Measurements from ENCODE around the gene STUB1. TPM values are rescaled to one million over a fixed set of nuclear protein-coding genes. Genes with fewer than 3 reads are reported as not detected.
"Not testable (repeated sequence)": the region's sequence is repeated elsewhere in the genome, so short reads cannot be mapped to it uniquely, and the experiment has no call there.

Gene STUB1
- total RNA-seq, 1 donor from 2014 or later = 258 TPM

GRCh38 chr16:710500-711075, 30.4 kb downstream of the STUB1 start:
- Histone ChIP-seq H3K9me3 (no peaks in the 10 kb centered on the region), H3K27ac (no peak overlapping the region), H3K36me3 (no peaks in the 10 kb centered on the region), H3K4me1 (peaks cover 3 to 17% of the 10 kb centered on the region in 2 donors), H3K4me3 (no peak overlapping the region), H3K27me3 (peaks cover 14% of the 10 kb centered on the region)
- intact Hi-C loops (cut with DNase I) = loop anchor here (1.0 to 10.0 kb wide), 3 partner anchors 75 to 384 kb away; partner anchors contain the start of gene C1QTNF8
- DNase-seq (ENCODE audit: low spot score in 2 of 2) = no peak
- TF ChIP-seq CTCF (IDR thresholded peaks at IDR 0.05) = no peak

GRCh38 chr16:711084-711483, 30.9 kb downstream of the STUB1 start:
- no peak overlapping the region for H3K27ac ChIP-seq
- no peak overlapping the region for H3K4me3 ChIP-seq
- peaks cover 12% of the 10 kb centered on the region for H3K27me3 ChIP-seq
- H3K9me3 ChIP-seq = no peaks in the 10 kb centered on the region
- no peaks in the 10 kb centered on the region for H3K36me3 ChIP-seq
- intact Hi-C loops (cut with DNase I) = loop anchor here (1.0 to 10.0 kb wide), 3 partner anchors 74 to 384 kb away; partner anchors contain the start of gene C1QTNF8
- peaks cover 7 to 19% of the 10 kb centered on the region in 2 donors for H3K4me1 ChIP-seq
- no peak for TF ChIP-seq CTCF (IDR thresholded peaks at IDR 0.05)
- no peak for DNase-seq (ENCODE audit: low spot score in 2 of 2)

GRCh38 chr16:711548-712320, 31.5 kb downstream of the STUB1 start:
- intact Hi-C loops (cut with DNase I) = loop anchor here (1.0 to 10.0 kb wide), 3 partner anchors 74 to 383 kb away; partner anchors contain the start of gene C1QTNF8
- peak in 1 of 2 donors; percentile 77 for DNase-seq (ENCODE audit: low spot score in 2 of 2)
- H3K27ac ChIP-seq = no peak overlapping the region
- H3K27me3 ChIP-seq = peaks cover 6% of the 10 kb centered on the region
- H3K4me1 ChIP-seq = peaks cover 10 to 23% of the 10 kb centered on the region in 2 donors
- TF ChIP-seq CTCF (IDR thresholded peaks at IDR 0.05) = peak; percentile 87 to 95 (median 93)
- no peak overlapping the region for H3K4me3 ChIP-seq
- H3K9me3 ChIP-seq = no peaks in the 10 kb centered on the region
- no peaks in the 10 kb centered on the region for H3K36me3 ChIP-seq

GRCh38 chr16:712740-713250, 32.6 kb downstream of the STUB1 start:
- not testable (repeated sequence) for H3K27me3 ChIP-seq; H3K9me3 ChIP-seq; H3K36me3 ChIP-seq; DNase-seq (ENCODE audit: low spot score in 2 of 2); H3K27ac ChIP-seq; H3K4me3 ChIP-seq
- peak in 1 of 3 experiments; percentile 13 for TF ChIP-seq CTCF (IDR thresholded peaks at IDR 0.05)
- intact Hi-C loops (cut with DNase I) = loop anchor here (10.0 kb wide), 1 partner anchor 382 kb away; the partner anchor contains the start of gene C1QTNF8
- peaks cover 10 to 23% of the 10 kb centered on the region in 2 donors for H3K4me1 ChIP-seq

- intact Hi-C loops (cut with DNase I) = loop anchor here (2.0 to 10.0 kb wide), 3 partner anchors 27 to 381 kb away; partner anchors contain the start of genes C1QTNF8, CHTF18, CIAO3 and RPUSD1
- no peak overlapping the region for H3K4me3 ChIP-seq
- H3K27ac ChIP-seq = no peak overlapping the region
- no peak for DNase-seq (ENCODE audit: low spot score in 2 of 2)
- peaks cover 6% of the 10 kb centered on the region for H3K27me3 ChIP-seq
- no peak for TF ChIP-seq CTCF (IDR thresholded peaks at IDR 0.05)
- H3K4me1 ChIP-seq = peaks cover 10 to 23% of the 10 kb centered on the region in 2 donors
- no peaks in the 10 kb centered on the region for H3K36me3 ChIP-seq
- H3K9me3 ChIP-seq = no peaks in the 10 kb centered on the region
Measured at GRCh38 chr16:714079-714478, 33.9 kb downstream of the STUB1 start.
